ENCODE data around the gene FTO.

DNA sequence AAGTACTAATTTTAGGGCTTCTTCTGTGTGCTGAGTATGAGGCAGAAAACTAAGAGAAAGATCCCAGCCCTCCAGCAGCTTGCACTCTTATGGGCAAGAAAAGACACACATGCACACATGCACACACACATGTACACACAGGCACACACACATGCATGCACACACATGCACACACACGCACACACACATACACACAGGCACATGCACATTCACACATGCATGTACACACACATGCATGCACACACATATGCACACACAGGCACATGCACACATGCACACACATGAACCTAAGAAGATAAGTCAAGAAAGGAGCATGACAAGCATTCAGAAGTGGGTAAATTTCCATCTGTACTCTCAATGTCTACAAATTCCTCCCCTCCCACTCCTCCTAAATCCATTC is 452.4 kb downstream of the FTO start:
- TF ChIP-seq, protein P1, sequence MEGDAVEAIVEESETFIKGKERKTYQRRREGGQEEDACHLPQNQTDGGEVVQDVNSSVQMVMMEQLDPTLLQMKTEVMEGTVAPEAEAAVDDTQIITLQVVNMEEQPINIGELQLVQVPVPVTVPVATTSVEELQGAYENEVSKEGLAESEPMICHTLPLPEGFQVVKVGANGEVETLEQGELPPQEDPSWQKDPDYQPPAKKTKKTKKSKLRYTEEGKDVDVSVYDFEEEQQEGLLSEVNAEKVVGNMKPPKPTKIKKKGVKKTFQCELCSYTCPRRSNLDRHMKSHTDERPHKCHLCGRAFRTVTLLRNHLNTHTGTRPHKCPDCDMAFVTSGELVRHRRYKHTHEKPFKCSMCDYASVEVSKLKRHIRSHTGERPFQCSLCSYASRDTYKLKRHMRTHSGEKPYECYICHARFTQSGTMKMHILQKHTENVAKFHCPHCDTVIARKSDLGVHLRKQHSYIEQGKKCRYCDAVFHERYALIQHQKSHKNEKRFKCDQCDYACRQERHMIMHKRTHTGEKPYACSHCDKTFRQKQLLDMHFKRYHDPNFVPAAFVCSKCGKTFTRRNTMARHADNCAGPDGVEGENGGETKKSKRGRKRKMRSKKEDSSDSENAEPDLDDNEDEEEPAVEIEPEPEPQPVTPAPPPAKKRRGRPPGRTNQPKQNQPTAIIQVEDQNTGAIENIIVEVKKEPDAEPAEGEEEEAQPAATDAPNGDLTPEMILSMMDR (IDR thresholded peaks at IDR 0.05) = no peak
- TF ChIP-seq RNF2 (IDR thresholded peaks at IDR 0.05; ENCODE audit: borderline replicate concordance, low read depth) (no peak), ESRRA (IDR thresholded peaks at IDR 0.05; ENCODE audit: borderline replicate concordance, low read length) (no peak), CHD2 (IDR thresholded peaks at IDR 0.05; ENCODE audit: low read length, partially characterized antibody) (no peak)
- TF ChIP-seq, protein P2, sequence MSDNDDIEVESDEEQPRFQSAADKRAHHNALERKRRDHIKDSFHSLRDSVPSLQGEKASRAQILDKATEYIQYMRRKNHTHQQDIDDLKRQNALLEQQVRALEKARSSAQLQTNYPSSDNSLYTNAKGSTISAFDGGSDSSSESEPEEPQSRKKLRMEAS (IDR thresholded peaks at IDR 0.05) = no peak

All from A549 (cell line).